Stimulated activated CD4-positive, alpha-beta T cell treated with anti-CD3 and anti-CD28 coated beads, Interleukin-2, amount 100 ng/mL, for 24 hours (primary cell): ENCODE data around the gene MAP2K1.

Source experiments
- DNase-seq, 2 donors: peaks; one replicate each; pipeline ENCODE4 v3.0.0-alpha.2; 2020

The MAP2K1 gene

GRCh38 chr15:66505818-66506217 is 119.1 kb downstream of the MAP2K1 start:
- DNase-seq, result no peak

- DNase-seq, result no peak
Measured at GRCh38 chr15:66508293-66508883, 121.7 kb downstream of the MAP2K1 start.

- no peak for DNase-seq
Measured at GRCh38 chr15:66514586-66514985, 127.9 kb downstream of the MAP2K1 start.

GRCh38 chr15:66515901-66516322 is 129.2 kb downstream of the MAP2K1 start:
- no peak for DNase-seq

DNA sequence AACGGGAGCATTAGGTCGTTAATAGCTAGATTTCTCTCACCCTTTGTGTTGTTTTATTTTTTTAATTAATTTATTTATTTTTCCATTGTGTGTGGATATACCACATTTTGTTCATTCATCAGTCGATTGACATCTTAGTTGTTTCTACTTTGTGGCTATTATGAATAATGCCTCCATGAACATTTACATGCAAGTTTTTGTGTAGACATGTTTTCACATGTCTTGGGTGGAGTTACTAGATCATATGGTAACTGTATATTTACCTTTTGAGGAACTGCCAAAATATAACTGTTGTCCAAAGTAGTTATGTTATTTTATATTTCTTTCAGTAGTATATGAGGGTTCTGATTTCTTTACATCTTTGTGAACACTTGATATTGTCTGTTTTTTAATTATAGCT is 137.2 kb downstream of the MAP2K1 start:
- DNase-seq, result no peak

- DNase-seq, result no peak
Measured at GRCh38 chr15:66524838-66525237, 138.1 kb downstream of the MAP2K1 start.

DNA sequence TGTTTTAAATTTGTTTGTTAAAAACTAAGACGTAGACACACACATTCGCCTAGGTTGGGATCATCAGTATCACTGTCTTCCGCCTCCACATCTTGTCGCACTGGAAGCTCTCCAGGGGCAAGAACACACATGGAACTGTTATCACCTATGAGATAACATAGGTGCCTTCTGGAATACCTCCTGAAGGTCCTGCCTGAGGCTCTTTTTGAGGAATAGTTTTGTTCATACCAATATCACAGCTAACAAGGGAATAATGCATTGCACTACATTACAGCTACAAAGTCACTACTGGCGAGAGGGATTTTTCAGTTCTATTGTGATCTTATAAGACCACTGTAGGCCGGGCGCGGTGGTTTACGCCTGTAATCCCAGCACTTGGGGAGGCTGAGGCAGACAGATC is 148.3 kb downstream of the MAP2K1 start:
- DNase-seq, result no peak
